HepG2 (cell line): ENCODE results near the gene HOXA1. TPM values are rescaled to one million over a fixed set of nuclear protein-coding genes. Genes with fewer than 3 reads are reported as not detected.

Experiments used
- AGO2 ChIP-seq: fragments of 200-400 bp; formaldehyde crosslinking; optimal IDR thresholded peaks from 2 replicates; pipeline ENCODE3; 2017; ENCODE audit warnings: mild to moderate bottlenecking, low read depth, low read length, moderate library complexity
- ARID2 ChIP-seq: sonication (generic); formaldehyde crosslinking; IDR thresholded peaks from 2 replicates; pipeline ENCODE4 v1.8.1; 2022; ENCODE audit warnings: mild to moderate bottlenecking, missing genetic modification reagents, borderline replicate concordance
- CENPT ChIP-seq: sonication (generic); formaldehyde crosslinking; IDR thresholded peaks from 2 replicates; pipeline ENCODE4 v1.8.0; 2022; ENCODE audit warnings: low read depth, mild to moderate bottlenecking, moderate library complexity, missing genetic modification reagents
- FOXA3 ChIP-seq: IDR thresholded peaks from 2 replicates; pipeline ENCODE4 v1.6.1; 2016; ENCODE audit warnings: missing genetic modification reagents, missing compliant biosample characterization
- FOXP1 ChIP-seq, 2 experiments: fragments of 450-650 bp in 1 of 2; IDR thresholded peaks; 2 replicates each; pipeline ENCODE4 v1.6.1; 2017 to 2018; ENCODE audit warnings: antibody characterized with exemption in 1 of 2
- GATAD2A ChIP-seq: IDR thresholded peaks from 2 replicates; pipeline ENCODE4 v1.6.1; 2016
- MAFG ChIP-seq: sonication (generic); formaldehyde crosslinking; IDR thresholded peaks from 2 replicates; pipeline ENCODE4 v1.5.1; 2020; ENCODE audit warnings: mild to moderate bottlenecking, missing genetic modification reagents
- MED13 ChIP-seq: sonication (generic); formaldehyde crosslinking; IDR thresholded peaks from 2 replicates; pipeline ENCODE4 v1.5.0; 2020; ENCODE audit warnings: missing genetic modification reagents
- MNT ChIP-seq: fragments of 450-650 bp; IDR thresholded peaks from 2 replicates; pipeline ENCODE4 v1.6.1; 2016
- MZF1 ChIP-seq: sonication (generic); formaldehyde crosslinking; IDR thresholded peaks from 2 replicates; pipeline ENCODE4 v1.8.1; 2023; ENCODE audit warnings: mild to moderate bottlenecking, missing genetic modification reagents, borderline replicate concordance
- RAD21 ChIP-seq: fragments of 450-650 bp; formaldehyde crosslinking; IDR thresholded peaks from 2 replicates; pipeline ENCODE4 v1.5.0; 2020; ENCODE audit warnings: mild to moderate bottlenecking
- RFX5 ChIP-seq: IDR thresholded peaks from 2 replicates; pipeline ENCODE4 v1.6.1; 2011; ENCODE audit warnings: low read depth, low read length, improper control_type of control experiment
- SOX5 ChIP-seq: IDR thresholded peaks from 2 replicates; pipeline ENCODE4 v1.6.1; 2016; ENCODE audit warnings: borderline replicate concordance
- TEAD3 ChIP-seq: optimal IDR thresholded peaks from 2 replicates; pipeline ENCODE3; 2016; ENCODE audit warnings: borderline replicate concordance
- TIGD3 ChIP-seq: sonication (generic); formaldehyde crosslinking; IDR thresholded peaks from 2 replicates; pipeline ENCODE4 v1.5.1; 2020; ENCODE audit warnings: mild to moderate bottlenecking, missing genetic modification reagents, borderline replicate concordance
- XRCC5 ChIP-seq: fragments of 200-400 bp; formaldehyde crosslinking; optimal IDR thresholded peaks from 2 replicates; pipeline ENCODE3; 2017; ENCODE audit warnings: mild to moderate bottlenecking, low read length
- ZBTB20 ChIP-seq: sonication (generic); formaldehyde crosslinking; IDR thresholded peaks from 2 replicates; pipeline ENCODE4 v1.8.1; 2023; ENCODE audit warnings: missing genetic modification reagents, low read depth, mild to moderate bottlenecking, borderline replicate concordance
- ZBTB21 ChIP-seq: sonication (generic); formaldehyde crosslinking; IDR thresholded peaks from 2 replicates; pipeline ENCODE4 v1.4.0; 2020; ENCODE audit warnings: missing genetic modification reagents
- ZFY ChIP-seq: sonication (generic); formaldehyde crosslinking; IDR thresholded peaks from 2 replicates; pipeline ENCODE4 v1.4.0; 2020; ENCODE audit warnings: missing genetic modification reagents
- ZNF30 ChIP-seq: sonication (generic); formaldehyde crosslinking; IDR thresholded peaks from 2 replicates; pipeline ENCODE4 v1.5.0; 2020; ENCODE audit warnings: mild to moderate bottlenecking, missing genetic modification reagents
- ZNF407 ChIP-seq: sonication (generic); formaldehyde crosslinking; IDR thresholded peaks from one replicate; pipeline ENCODE4 v1.5.1; 2020; ENCODE audit warnings: mild to moderate bottlenecking, missing genetic modification reagents; ENCODE audit errors: not compliant biosample characterization
- ZSCAN31 ChIP-seq: sonication (generic); formaldehyde crosslinking; IDR thresholded peaks from 2 replicates; pipeline ENCODE4 v1.5.0; 2020; ENCODE audit warnings: low read depth, mild to moderate bottlenecking, missing genetic modification reagents
- polyA plus RNA-seq, 8 experiments: library from polyadenylated mRNA; depleted of rRNA in 3 of 8; stranded (reverse) in 7 of 8; unstranded in 1 of 8; fragments of >200 nt; fragmentation: Illumina TruSeq in 4 of 8; extraction: Trizol in 4 of 8; gene quantifications; 2 replicates each; pipeline versions ENCODE4 v1.2.1 to v1.2.3, GENCODE V29; 2011 to 2016; ENCODE audit warnings: low read depth in 4 of 8, missing spikeins in 1 of 8, mixed read lengths in 1 of 8; ENCODE audit not compliant: insufficient read depth in 1 of 8
- total RNA-seq, 5 experiments: library from RNA; depleted of rRNA; stranded (reverse); fragments of >200 nt; fragmentation: Illumina TruSeq; extraction: Trizol; gene quantifications; 2 replicates each; pipeline ENCODE4 v1.2.3, GENCODE V29; 2016; ENCODE audit warnings: low read depth in 1 of 5

The HOXA1 gene
- total and polyA plus RNA-seq, 2 of the 13 experiments (the other 11 are each of a cell fraction or from before 2014, with no cell fraction given): 0.18 to 0.20 TPM

- TF ChIP-seq ZBTB20 (CRISPR knock-in tag): no peak
- peak; percentile 21 for TF ChIP-seq TEAD3 (CRISPR knock-in tag)
- TF ChIP-seq XRCC5: peak; percentile 44
- 0 out of 2 replicates have a peak, but pooled peaks have one; percentile 20 for TF ChIP-seq ARID2 (CRISPR knock-in tag)
- no peak for TF ChIP-seq MAFG
- TF ChIP-seq MZF1: no peak
- TF ChIP-seq ZBTB21: no peak
- TF ChIP-seq RFX5: no peak
- TF ChIP-seq MED13: no peak
- 0 out of 2 replicates have a peak, but pooled peaks have one; percentile 21 for TF ChIP-seq FOXA3 (CRISPR knock-in tag)
- TF ChIP-seq ZFY (CRISPR knock-in tag): 0 out of 2 replicates have a peak, but pooled peaks have one; percentile 32
- no peak for TF ChIP-seq SOX5 (CRISPR knock-in tag)
- TF ChIP-seq AGO2: peak; percentile 21
- no peak for TF ChIP-seq MNT
- no peak for TF ChIP-seq ZNF407 (CRISPR knock-in tag)
- TF ChIP-seq ZNF30 (CRISPR knock-in tag): no peak
- peak; percentile 31; the same call in 1 of the 2 replicates for TF ChIP-seq GATAD2A
- TF ChIP-seq CENPT: no peak
- TF ChIP-seq RAD21 (CRISPR knock-in tag): no peak
- no peak for TF ChIP-seq FOXP1 (IDR thresholded peaks at IDR 0.05)
- TF ChIP-seq FOXP1 (CRISPR knock-in tag; IDR thresholded peaks at IDR 0.05): no peak
- no peak for TF ChIP-seq TIGD3 (CRISPR knock-in tag)
- no peak for TF ChIP-seq ZSCAN31 (CRISPR knock-in tag)
Measured at GRCh38 chr7:27123007-27123476, 27.2 kb upstream of the HOXA1 start (continued).
